Trophoblast cell (in vitro differentiated cells and primary cell): Measurements from ENCODE around the gene EGLN2.
A peak's percentile ranks its signal among the peaks of the same experiment; 100 is the strongest.

ENCODE experiments used
- DNase-seq, 2 donors: peaks; one replicate each; pipeline ENCODE4 v3.0.0-alpha.2; 2016
- H2AFZ ChIP-seq: 2 replicates; pipeline ENCODE4 v1.6.1; 2013; ENCODE audit warnings: low read length, moderate library complexity, mild to moderate bottlenecking; ENCODE audit not compliant: insufficient read depth, poor library complexity
- H2AK5ac ChIP-seq: 2 replicates; pipeline ENCODE4 v1.6.1; 2013; ENCODE audit warnings: mild to moderate bottlenecking, low read length
- H2BK120ac ChIP-seq: 2 replicates; pipeline ENCODE4 v1.6.1; 2013; ENCODE audit warnings: low read length, mild to moderate bottlenecking, moderate library complexity; ENCODE audit not compliant: insufficient read depth, poor library complexity
- H2BK12ac ChIP-seq: 2 replicates; pipeline ENCODE4 v1.6.1; 2013; ENCODE audit warnings: mild to moderate bottlenecking, low read length, moderate library complexity
- H2BK5ac ChIP-seq: 2 replicates; pipeline ENCODE4 v1.6.1; 2013; ENCODE audit warnings: low read length, low read depth, moderate library complexity, mild to moderate bottlenecking; ENCODE audit not compliant: poor library complexity
- H3K14ac ChIP-seq: 2 replicates; pipeline ENCODE4 v1.6.1; 2013; ENCODE audit warnings: mild to moderate bottlenecking, low read length
- H3K18ac ChIP-seq: 2 replicates; pipeline ENCODE4 v1.6.1; 2013; ENCODE audit warnings: mild to moderate bottlenecking, low read length
- H3K23ac ChIP-seq: 2 replicates; pipeline ENCODE4 v1.6.1; 2013; ENCODE audit warnings: low read length
- H3K27ac ChIP-seq: 2 replicates; pipeline ENCODE4 v1.5.1; 2013; ENCODE audit warnings: low read depth, mild to moderate bottlenecking, inconsistent platforms, low read length, moderate library complexity
- H3K27me3 ChIP-seq: 2 replicates; pipeline ENCODE4 v1.6.1; 2013; ENCODE audit warnings: inconsistent platforms, mild to moderate bottlenecking, low read length, moderate library complexity; ENCODE audit not compliant: insufficient read depth
- H3K36me3 ChIP-seq, 2 experiments: 1 replicate in 1 of 2; 2 replicates in 1 of 2; pipeline ENCODE4 v1.6.1; 2013; ENCODE audit warnings: low read length in 2 of 2, mild to moderate bottlenecking in 2 of 2, moderate library complexity in 1 of 2; ENCODE audit not compliant: insufficient read depth in 2 of 2, control insufficient read depth in 1 of 2
- H3K4ac ChIP-seq: 2 replicates; pipeline ENCODE4 v1.6.1; 2013; ENCODE audit warnings: low read depth, mild to moderate bottlenecking, low read length, moderate library complexity
- H3K4me1 ChIP-seq, 2 experiments: 1 replicate in 1 of 2; 2 replicates in 1 of 2; pipeline ENCODE4 v1.6.1; 2013; ENCODE audit warnings: low read length in 2 of 2, mild to moderate bottlenecking in 2 of 2, moderate library complexity in 1 of 2; ENCODE audit not compliant: insufficient read depth in 2 of 2, control insufficient read depth in 1 of 2
- H3K4me2 ChIP-seq: 2 replicates; pipeline ENCODE4 v1.6.1; 2013; ENCODE audit warnings: inconsistent platforms, mild to moderate bottlenecking, low read length, moderate library complexity
- H3K4me3 ChIP-seq: 2 replicates; pipeline ENCODE4 v1.5.1; 2013; ENCODE audit warnings: mild to moderate bottlenecking, low read depth, low read length, inconsistent platforms
- H3K79me1 ChIP-seq: one replicate; pipeline ENCODE4 v1.6.1; 2013; ENCODE audit warnings: low read length
- H3K79me2 ChIP-seq: 2 replicates; pipeline ENCODE4 v1.6.1; 2013; ENCODE audit warnings: low read length, mild to moderate bottlenecking; ENCODE audit not compliant: control insufficient read depth, insufficient read depth, poor library complexity
- H3K9ac ChIP-seq: 2 replicates; pipeline ENCODE4 v1.6.1; 2013; ENCODE audit warnings: mild to moderate bottlenecking, low read length
- H3K9me3 ChIP-seq: 2 replicates; pipeline ENCODE4 v1.6.1; 2013; ENCODE audit warnings: low read depth, mild to moderate bottlenecking, control low read depth, inconsistent platforms, low read length; ENCODE audit not compliant: insufficient read depth
- H4K12ac ChIP-seq: 2 replicates; pipeline ENCODE4 v1.6.1; 2013; ENCODE audit warnings: low read depth, mild to moderate bottlenecking, low read length, moderate library complexity
- H4K8ac ChIP-seq: 2 replicates; pipeline ENCODE4 v1.6.1; 2013; ENCODE audit warnings: low read depth, mild to moderate bottlenecking, low read length, moderate library complexity
- H4K91ac ChIP-seq: one replicate; pipeline ENCODE4 v1.6.1; 2013; ENCODE audit warnings: low read depth, mild to moderate bottlenecking, low read length, moderate library complexity
- WGBS: extraction: QIAGEN DNeasy Blood & Tissue Kit; methylation state at CpG from one replicate; pipeline ENCODE4 v1.1.7; 2013; ENCODE audit warnings: missing lambda C conversion rate; ENCODE audit not compliant: insufficient read length, insufficient coverage; ENCODE audit errors: extremely low coverage; 5-methylcytosine and 5-hydroxymethylcytosine counted together

EGLN2 gene

GRCh38 chr19:40756502-40757110 lies 42.4 kb upstream of the EGLN2 start:
- no peak overlapping the region for H3K27ac ChIP-seq
- H3K4me3 ChIP-seq, result no peak overlapping the region
- H3K4me1 ChIP-seq, result peaks cover 20 to 27% of the 10 kb centered on the region in 2 experiments
- H3K4ac ChIP-seq, result peak overlapping the region; percentile 86
- H3K23ac ChIP-seq, result no peak overlapping the region
- peak overlapping the region; percentile 35 for H4K12ac ChIP-seq
- no peaks in the 10 kb centered on the region for H3K27me3 ChIP-seq
- H3K9ac ChIP-seq, result no peak overlapping the region
- H3K14ac ChIP-seq, result no peak overlapping the region
- H3K9me3 ChIP-seq, result no peaks in the 10 kb centered on the region
- H2AK5ac ChIP-seq, result no peak overlapping the region
- peak; percentile 87 to 95 for DNase-seq
- peaks cover 29% of the 10 kb centered on the region for H3K79me2 ChIP-seq
- H3K4me2 ChIP-seq, result no peak overlapping the region
- H4K8ac ChIP-seq, result no peak overlapping the region
- no peak overlapping the region for H4K91ac ChIP-seq
- peaks cover 6% of the 10 kb centered on the region for H3K79me1 ChIP-seq
- no peak overlapping the region for H2BK120ac ChIP-seq
- peak overlapping the region; percentile 64 for H3K18ac ChIP-seq
- H2BK5ac ChIP-seq, result no peak overlapping the region
- no peak overlapping the region for H2BK12ac ChIP-seq
- no peak overlapping the region for H2AFZ ChIP-seq
- WGBS, result no CpG with 5 or more reads among the region's 11 CpGs
- peaks cover 52 to 57% of the 10 kb centered on the region in 2 experiments for H3K36me3 ChIP-seq

GRCh38 chr19:40758491-40758890 lies 40.5 kb upstream of the EGLN2 start:
- Histone ChIP-seq H3K9ac (no peak overlapping the region), H3K9me3 (peaks cover 2% of the 10 kb centered on the region), H3K4me1 (peaks cover 20 to 27% of the 10 kb centered on the region in 2 experiments), H3K36me3 (peaks cover 70 to 76% of the 10 kb centered on the region in 2 experiments), H2BK120ac (no peak overlapping the region), H3K4ac (no peak overlapping the region), H3K4me3 (no peak overlapping the region), H3K4me2 (no peak overlapping the region), H4K91ac (no peak overlapping the region), H3K14ac (no peak overlapping the region), H4K12ac (no peak overlapping the region), H2AFZ (no peak overlapping the region), H4K8ac (no peak overlapping the region), H2BK12ac (no peak overlapping the region), H3K79me2 (peaks cover 21% of the 10 kb centered on the region), H3K23ac (no peak overlapping the region), H3K79me1 (peaks cover 5% of the 10 kb centered on the region), H3K18ac (no peak overlapping the region), H3K27ac (no peak overlapping the region), H3K27me3 (no peaks in the 10 kb centered on the region), H2BK5ac (no peak overlapping the region), H2AK5ac (no peak overlapping the region)
- no CpG with 5 or more reads among the region's 3 CpGs for WGBS
- DNase-seq, result no peak

GRCh38 chr19:40759352-40759751 lies 39.6 kb upstream of the EGLN2 start:
- Histone ChIP-seq H3K4ac (no peak overlapping the region), H2BK5ac (no peak overlapping the region), H3K36me3 (peaks cover 76 to 84% of the 10 kb centered on the region in 2 experiments), H4K8ac (no peak overlapping the region), H3K27me3 (no peaks in the 10 kb centered on the region), H3K9ac (no peak overlapping the region), H2BK120ac (no peak overlapping the region), H4K91ac (no peak overlapping the region), H4K12ac (no peak overlapping the region), H3K4me1 (peaks cover 14 to 23% of the 10 kb centered on the region in 2 experiments), H3K79me1 (peaks cover 3% of the 10 kb centered on the region), H3K18ac (no peak overlapping the region), H3K79me2 (peaks cover 19% of the 10 kb centered on the region), H3K27ac (no peak overlapping the region), H3K23ac (no peak overlapping the region), H2BK12ac (no peak overlapping the region), H2AK5ac (no peak overlapping the region), H3K4me2 (no peak overlapping the region), H3K4me3 (no peak overlapping the region), H3K9me3 (peaks cover 2% of the 10 kb centered on the region), H3K14ac (no peak overlapping the region), H2AFZ (no peak overlapping the region)
- DNase-seq, result no peak
- no CpG with 5 or more reads among the region's 13 CpGs for WGBS

GRCh38 chr19:40762754-40763470 lies 36.1 kb upstream of the EGLN2 start:
- peaks cover 71 to 79% of the 10 kb centered on the region in 2 experiments for H3K36me3 ChIP-seq
- H3K9ac ChIP-seq, result no peak overlapping the region
- peaks cover 2% of the 10 kb centered on the region for H3K9me3 ChIP-seq
- no peaks in the 10 kb centered on the region for H3K79me1 ChIP-seq
- DNase-seq, result no peak
- H3K79me2 ChIP-seq, result no peaks in the 10 kb centered on the region
- H3K4ac ChIP-seq, result no peak overlapping the region
- no peaks in the 10 kb centered on the region for H3K27me3 ChIP-seq
- no peak overlapping the region for H4K8ac ChIP-seq
- H2AK5ac ChIP-seq, result no peak overlapping the region
- no peak overlapping the region for H3K14ac ChIP-seq
- no peak overlapping the region for H3K18ac ChIP-seq
- H3K27ac ChIP-seq, result no peak overlapping the region
- no peak overlapping the region for H4K12ac ChIP-seq
- no peak overlapping the region for H2AFZ ChIP-seq
- H2BK5ac ChIP-seq, result no peak overlapping the region
- no peak overlapping the region for H4K91ac ChIP-seq
- no peak overlapping the region for H2BK120ac ChIP-seq
- no peak overlapping the region for H3K4me2 ChIP-seq
- no peak overlapping the region for H3K4me3 ChIP-seq
- WGBS, result no CpG with 5 or more reads among the region's 17 CpGs
- no peak overlapping the region for H2BK12ac ChIP-seq
- H3K23ac ChIP-seq, result no peak overlapping the region
- H3K4me1 ChIP-seq, result no peaks in the 10 kb centered on the region
